Activated naive CD4-positive, alpha-beta T cell treated with anti-CD3 and anti-CD28 coated beads, Interleukin-2, amount 50 U/mL, for 16 hours (primary cell): ENCODE results near the gene ABHD17A.
A peak's percentile ranks its signal among the peaks of the same experiment; 100 is the strongest.

Experiments
- DNase-seq: peaks from one replicate; pipeline ENCODE4 v3.0.0-alpha.2; 2020

ABHD17A gene

DNA sequence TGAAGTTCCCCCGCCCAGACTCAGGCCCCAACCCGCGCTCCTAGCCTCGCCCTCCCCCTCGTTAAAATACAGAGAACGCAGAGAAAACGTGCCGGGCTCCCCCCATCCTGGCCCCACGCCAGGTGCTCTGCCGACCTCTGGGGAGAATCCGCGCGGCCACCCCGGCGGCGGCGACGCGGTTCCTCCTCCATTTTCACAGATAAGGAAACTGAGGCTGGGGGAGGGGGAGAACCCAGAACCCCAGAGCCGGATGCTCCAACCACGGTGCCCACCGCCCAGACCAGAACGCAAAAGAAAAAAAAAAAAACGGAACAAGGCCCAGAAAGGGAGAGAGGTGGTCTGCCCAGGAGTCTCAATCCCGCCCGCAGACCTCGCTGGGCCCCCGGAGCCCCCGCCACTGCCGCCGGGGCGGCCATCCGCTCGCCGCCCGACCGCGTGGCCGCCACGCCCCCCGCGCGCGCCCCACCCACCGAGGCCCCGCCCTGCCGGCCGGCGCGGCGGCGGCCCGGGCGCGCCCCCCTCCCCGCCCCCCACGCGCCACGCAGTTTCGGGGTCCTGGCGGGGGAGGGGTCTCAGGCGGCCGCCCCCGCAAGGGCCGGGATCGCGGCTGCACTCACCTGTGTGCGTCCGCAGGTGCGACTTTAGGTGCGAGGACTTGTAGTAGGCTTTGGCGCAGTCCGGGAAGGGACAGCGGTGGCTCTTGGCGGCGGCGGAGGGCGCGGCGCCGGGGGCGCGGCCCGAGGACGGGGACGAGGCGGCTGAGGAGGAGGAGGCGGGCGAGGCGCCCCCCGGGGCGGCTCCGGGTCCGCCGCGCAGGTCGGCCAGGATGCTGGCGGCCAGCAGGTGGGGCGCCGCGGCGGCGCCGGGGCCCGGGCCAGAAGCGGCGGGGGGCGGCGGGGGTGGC lies 22.6 kb downstream of the ABHD17A start:
- peak; percentile 68 for DNase-seq

DNA sequence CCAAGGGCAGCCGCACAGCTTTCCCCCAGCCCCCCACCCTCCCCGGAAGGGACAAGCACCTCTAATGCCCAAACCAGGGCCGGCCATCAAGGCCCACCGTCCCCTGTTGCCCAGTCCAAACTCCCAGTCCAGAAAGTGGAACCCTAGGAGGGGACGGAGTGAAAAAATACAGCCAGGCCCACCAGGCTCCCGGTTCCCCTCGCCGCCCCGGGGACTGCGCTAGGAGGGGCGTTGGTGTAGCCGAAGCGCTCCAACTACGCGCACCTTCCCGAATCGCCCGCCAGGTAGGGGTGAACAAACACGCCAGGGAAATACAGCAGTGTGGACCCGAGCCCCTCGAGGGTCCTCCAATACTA lies 23.2 kb downstream of the ABHD17A start:
- DNase-seq, result no peak

DNA sequence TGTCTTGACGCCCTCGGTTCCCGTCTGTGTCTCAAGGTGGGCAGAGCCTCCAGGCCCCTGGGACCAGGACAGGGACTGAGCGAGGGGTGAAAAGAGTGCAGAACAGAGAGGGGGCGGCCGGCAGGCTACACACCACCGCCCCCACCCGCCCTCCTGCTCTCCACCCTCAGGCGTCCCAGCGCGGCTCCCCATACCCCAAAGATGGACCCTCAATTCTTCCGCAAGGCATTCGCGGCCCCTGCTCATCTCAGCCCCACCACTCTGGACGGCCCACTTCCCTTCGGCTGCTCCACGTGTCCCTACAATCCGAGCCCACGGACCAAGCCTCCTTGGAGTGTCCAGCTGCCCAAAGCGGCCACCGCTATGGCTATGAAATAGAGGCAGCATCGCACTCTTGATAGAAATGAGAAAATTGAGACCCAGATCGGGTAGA lies 23.7 kb downstream of the ABHD17A start:
- no peak for DNase-seq

GRCh38 chr19:1860821-1861598 lies 24.3 kb downstream of the ABHD17A start:
- no peak for DNase-seq

- DNase-seq, result peak; percentile 53
These were observed 25.1 kb downstream of the ABHD17A start for GRCh38 chr19:1860042-1860775.

DNA sequence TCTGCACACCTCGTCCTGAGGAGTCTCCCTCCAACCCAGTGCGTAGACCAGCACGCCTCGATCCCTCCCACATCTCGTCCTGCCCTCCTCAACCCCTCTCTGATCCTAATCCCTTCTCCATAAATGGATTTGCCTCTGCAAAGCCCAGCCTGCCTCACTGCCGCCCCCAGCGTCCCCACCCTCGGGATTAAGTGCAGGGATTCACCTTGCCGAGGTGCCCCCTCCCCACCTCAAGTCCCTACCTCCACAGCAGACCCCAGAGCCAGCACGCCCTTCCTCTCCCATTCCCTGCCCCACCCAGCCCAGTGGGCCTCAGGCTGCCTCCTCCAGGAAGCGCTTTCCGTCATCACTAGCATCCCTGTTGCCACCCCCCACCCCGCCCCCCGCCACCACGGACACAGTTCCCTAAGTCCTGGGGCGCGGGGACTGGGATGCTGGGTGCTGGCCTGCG lies 25.9 kb downstream of the ABHD17A start:
- no peak for DNase-seq

- DNase-seq, result no peak
These were observed 26.7 kb downstream of the ABHD17A start for GRCh38 chr19:1858412-1859081.

GRCh38 chr19:1857648-1858326 lies 27.5 kb downstream of the ABHD17A start:
- no peak for DNase-seq

GRCh38 chr19:1856698-1857603 lies 28.3 kb downstream of the ABHD17A start:
- peak; percentile 57 for DNase-seq

GRCh38 chr19:1856345-1856697 lies 29.0 kb downstream of the ABHD17A start:
- no peak for DNase-seq

DNA sequence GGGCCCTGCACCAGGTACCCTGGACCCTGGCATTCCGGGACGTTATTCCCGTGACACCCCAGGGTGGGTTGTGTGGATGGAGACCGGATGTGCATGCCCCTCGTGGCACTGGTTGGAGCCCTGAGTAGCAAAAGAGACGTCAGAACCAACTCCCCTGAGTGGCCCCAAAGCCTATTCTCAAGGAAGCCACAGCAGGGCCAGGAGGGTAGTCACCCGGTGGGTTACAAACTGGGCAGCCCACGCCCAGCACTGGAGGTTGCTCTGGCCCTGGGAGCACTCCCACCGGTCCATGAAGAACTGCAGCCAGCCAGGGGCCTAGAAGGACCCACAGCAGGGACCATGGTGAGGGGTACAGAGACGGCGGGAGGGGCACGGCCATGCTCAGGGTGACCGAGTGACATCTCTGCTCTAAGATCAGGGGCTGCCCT lies 29.5 kb downstream of the ABHD17A start:
- peak; percentile 36 for DNase-seq

GRCh38 chr19:1855040-1855827 lies 30.1 kb downstream of the ABHD17A start:
- DNase-seq, result peak; percentile 61

DNA sequence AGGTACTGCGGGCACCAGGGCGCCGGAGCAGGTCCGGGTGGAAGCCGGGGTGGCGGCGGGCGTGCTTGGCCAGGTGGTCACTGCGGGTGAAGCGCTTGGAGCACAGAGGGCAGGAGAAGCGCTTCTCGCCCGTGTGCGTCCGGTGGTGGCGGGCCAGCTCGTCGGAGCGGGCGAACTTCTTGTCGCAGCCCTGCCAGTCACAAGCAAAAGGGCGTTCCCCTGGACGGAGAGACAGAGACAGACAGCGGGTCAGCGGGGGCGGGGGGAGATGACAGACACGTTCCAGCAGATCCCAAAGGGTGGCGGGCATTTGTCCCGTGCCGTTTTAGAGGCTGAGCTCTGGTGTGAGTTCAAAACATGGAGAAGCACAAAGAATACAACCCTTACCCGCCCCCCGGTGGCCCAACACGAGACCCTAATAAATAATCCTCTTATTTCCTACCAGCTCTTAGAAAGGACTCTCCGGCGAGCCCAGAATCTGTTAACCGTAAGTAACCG lies 30.7 kb downstream of the ABHD17A start:
- DNase-seq, result no peak

DNA sequence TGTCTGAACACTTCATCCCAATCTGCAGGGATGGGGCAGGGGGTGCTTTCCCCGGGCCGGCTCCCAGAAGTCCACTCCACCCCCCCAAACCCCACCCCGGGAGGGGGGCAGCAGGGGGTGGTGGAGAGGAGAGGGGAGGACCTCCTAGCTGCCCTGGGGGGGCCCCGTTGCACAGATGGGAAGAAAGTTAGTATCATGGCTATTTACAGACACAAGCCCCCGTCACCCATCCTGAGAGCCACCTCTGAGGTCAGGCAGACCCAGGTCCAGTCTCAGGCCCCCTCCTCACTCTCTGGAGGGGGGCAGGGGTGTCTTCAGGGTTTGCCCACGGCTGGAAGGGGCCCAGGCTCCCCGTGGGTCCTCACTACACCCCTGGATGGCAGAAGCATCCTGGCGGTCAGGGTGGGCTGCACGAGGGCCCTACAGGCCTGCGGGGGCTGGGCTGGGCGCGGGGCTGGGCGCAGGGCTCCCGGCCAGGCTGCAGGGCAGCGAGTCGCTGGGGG lies 31.2 kb downstream of the ABHD17A start:
- DNase-seq, result no peak

GRCh38 chr19:1853295-1854038 lies 31.8 kb downstream of the ABHD17A start:
- DNase-seq, result peak; percentile 82

DNA sequence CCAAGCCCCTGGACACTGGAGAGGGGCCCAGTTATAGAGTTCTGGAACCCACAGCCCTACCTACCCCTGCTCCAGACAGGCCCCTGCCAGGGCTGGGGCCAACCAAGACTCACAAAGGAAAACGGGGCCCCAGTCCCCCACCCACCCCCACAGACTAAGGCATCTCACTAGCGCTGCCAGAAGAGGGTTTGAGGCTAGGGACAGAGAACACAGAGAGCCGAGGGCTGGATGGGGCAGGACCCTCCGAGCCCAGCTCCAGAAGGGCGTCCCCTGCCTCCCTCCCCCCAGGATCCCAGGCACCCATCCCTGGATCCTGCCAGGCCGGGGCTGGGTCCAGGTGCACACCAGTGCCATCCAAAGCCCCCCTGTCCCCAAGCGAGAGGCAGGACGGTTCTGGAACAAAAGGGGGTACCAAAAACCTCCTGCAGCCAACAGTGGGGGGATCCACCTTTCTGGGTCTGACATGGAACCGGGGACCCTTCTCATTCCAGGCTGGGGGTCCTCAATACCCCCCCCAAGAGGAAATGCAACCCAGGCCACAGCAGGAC lies 32.6 kb downstream of the ABHD17A start:
- no peak for DNase-seq

DNA sequence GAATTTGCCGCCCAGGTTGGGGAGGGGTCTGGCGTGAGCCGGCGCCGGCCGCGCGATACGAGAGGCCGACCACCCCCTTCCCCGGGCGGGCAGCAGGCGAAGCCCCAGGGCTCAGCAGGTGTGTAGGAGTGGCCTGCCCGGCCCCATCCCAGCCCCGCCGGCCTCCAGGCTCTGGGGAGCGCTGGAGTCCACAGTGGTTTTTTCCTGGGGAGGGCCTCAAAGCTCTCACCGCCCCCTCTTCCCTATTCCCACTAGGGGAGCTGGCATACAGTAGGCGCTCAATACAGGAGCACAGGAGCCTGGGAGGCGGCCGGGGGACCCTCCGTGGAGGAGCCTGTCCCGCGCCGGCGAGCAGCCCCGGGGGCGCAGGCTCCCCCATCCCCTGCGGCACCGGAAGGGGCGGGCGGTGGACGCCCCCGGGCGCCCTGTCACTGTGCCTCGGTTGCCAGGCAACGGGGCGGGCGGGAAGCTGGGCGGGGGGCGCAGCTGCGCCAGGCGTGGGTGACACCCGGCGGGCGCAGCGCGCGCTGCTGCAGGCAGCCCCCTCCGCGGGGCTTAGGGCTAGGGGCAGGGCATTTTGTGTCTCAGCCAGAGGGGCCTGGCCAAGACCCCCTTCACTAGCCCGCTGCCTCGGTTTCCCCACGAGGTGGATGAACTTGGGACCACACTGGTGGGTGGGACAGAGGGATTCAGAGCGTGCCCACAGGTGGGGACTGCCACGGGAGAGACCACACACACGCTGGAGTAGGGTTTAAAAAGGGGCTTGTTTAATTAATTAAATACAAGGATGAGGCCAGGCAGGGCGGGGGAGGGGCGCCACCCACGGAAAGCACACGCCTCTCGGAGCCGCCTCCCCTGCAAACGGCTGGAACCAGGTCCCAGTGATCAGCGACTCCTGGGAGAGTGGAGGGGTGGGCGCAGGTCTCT lies 33.4 kb downstream of the ABHD17A start:
- peak; percentile 75 for DNase-seq
